H1 (cell line): Measurements from ENCODE around the gene BICDL1. TPM values are rescaled to one million over a fixed set of nuclear protein-coding genes. Genes with fewer than 3 reads are reported as not detected.

Source experiments
- CTCF ChIA-PET: fragments of 300-600 bp; sonication (Branson Sonifier 250); formaldehyde crosslinking; loops from one replicate; lab custom pipeline; 2021; ENCODE audit not compliant: partially characterized antibody; lab: Charles Lee
- POLR2A ChIA-PET: fragments of 300-600 bp; sonication (Branson Sonifier 250); formaldehyde crosslinking; loops from one replicate; lab custom pipeline; 2021; ENCODE audit warnings: inconsistent platforms; ENCODE audit not compliant: partially characterized antibody; lab: Charles Lee
- DNase-seq, 2 experiments: peaks; one replicate each; pipeline versions ENCODE4 v3.0.0 to v3.0.0-alpha.2; 2010 to 2022; ENCODE audit warnings: low spot score in 2 of 2, low read depth in 1 of 2, mixed read lengths in 1 of 2
- FAIRE-seq: peaks from 2 replicates; lab custom pipeline; 2011; peaks lifted over from hg19 to GRCh38; lab: Jason Lieb, UNC
- H2AFZ ChIP-seq: 2 replicates; pipeline ENCODE4 v1.8.1; 2012; ENCODE audit warnings: low read length, inconsistent platforms
- H2AK5ac ChIP-seq: 2 replicates; pipeline ENCODE4 v1.6.1; 2013; ENCODE audit warnings: low read depth, low read length
- H2BK120ac ChIP-seq: replicated peaks from 2 replicates; pipeline ENCODE3; 2013; ENCODE audit warnings: low read depth, low read length, inconsistent platforms
- H2BK12ac ChIP-seq: 2 replicates; pipeline ENCODE4 v1.6.1; 2013; ENCODE audit warnings: low read depth, low read length
- H2BK15ac ChIP-seq: 2 replicates; pipeline ENCODE4 v1.6.1; 2013; ENCODE audit warnings: low read length
- H2BK20ac ChIP-seq: 2 replicates; pipeline ENCODE4 v1.6.1; 2013; ENCODE audit warnings: low read length
- H2BK5ac ChIP-seq: 2 replicates; pipeline ENCODE4 v1.6.1; 2013; ENCODE audit warnings: low read depth, low read length
- H3K14ac ChIP-seq: 2 replicates; pipeline ENCODE4 v1.6.1; 2013; ENCODE audit warnings: inconsistent platforms; ENCODE audit not compliant: insufficient read length
- H3K18ac ChIP-seq: 2 replicates; pipeline ENCODE4 v1.6.1; 2013; ENCODE audit warnings: low read length; ENCODE audit errors: extremely low read depth
- H3K23ac ChIP-seq: 2 replicates; pipeline ENCODE4 v1.6.1; 2013; ENCODE audit warnings: inconsistent platforms; ENCODE audit not compliant: insufficient read length
- H3K23me2 ChIP-seq: 2 replicates; pipeline ENCODE4 v1.6.1; 2013; ENCODE audit warnings: low read depth, low read length
- H3K27ac ChIP-seq: 2 replicates; pipeline ENCODE4 v1.6.1; 2011; ENCODE audit warnings: low read depth, low read length, inconsistent platforms
- H3K27me3 ChIP-seq, 4 experiments: replicated peaks in 1 of 4; 1 replicate in 1 of 4; 2 replicates in 3 of 4; pipeline versions ENCODE4 v1.6.1 to v1.8.1; 2011 to 2013; ENCODE audit warnings: low read length in 3 of 4, mild to moderate bottlenecking in 3 of 4, inconsistent platforms in 2 of 4, mixed read lengths in 2 of 4, moderate library complexity in 1 of 4; ENCODE audit not compliant: control insufficient read depth in 3 of 4, insufficient read depth in 3 of 4; ENCODE audit errors: extremely low read depth in 1 of 4
- H3K36me3 ChIP-seq, 4 experiments: 2 replicates each; pipeline versions ENCODE4 v1.6.1 to v1.8.1; 2011 to 2013; ENCODE audit warnings: mild to moderate bottlenecking in 4 of 4, low read length in 3 of 4, moderate library complexity in 2 of 4, control low read depth in 1 of 4, inconsistent platforms in 1 of 4; ENCODE audit not compliant: insufficient read depth in 4 of 4, control insufficient read depth in 2 of 4
- H3K4ac ChIP-seq: replicated peaks from 2 replicates; pipeline ENCODE3; 2013; ENCODE audit warnings: low read length, low read depth, mixed read lengths, inconsistent platforms; ENCODE audit not compliant: insufficient read length
- H3K4me1 ChIP-seq, 4 experiments: replicated peaks in 1 of 4; 1 replicate in 1 of 4; 2 replicates in 3 of 4; pipeline versions ENCODE4 v1.6.1 to v1.8.1; 2011 to 2013; ENCODE audit warnings: low read length in 3 of 4, inconsistent platforms in 2 of 4, mixed read lengths in 1 of 4; ENCODE audit not compliant: insufficient read depth in 4 of 4, control insufficient read depth in 3 of 4
- H3K4me2 ChIP-seq, 2 experiments: 2 replicates each; pipeline versions ENCODE4 v1.6.1 to v1.8.1; 2011 to 2013; ENCODE audit warnings: low read depth in 2 of 2, low read length in 2 of 2, control low read depth in 1 of 2, inconsistent platforms in 1 of 2, mild to moderate bottlenecking in 1 of 2; ENCODE audit not compliant: insufficient read depth in 1 of 2
- H3K4me3 ChIP-seq, 4 experiments: fragments of 200-600, 300-600 bp in 1 of 4; sonication (generic), shearing (Covaris generic), sonication (Bioruptor Twin) in 1 of 4; 2 replicates each; pipeline versions ENCODE4 v1.5.1 to v1.8.1; 2011 to 2016; ENCODE audit warnings: low read length in 4 of 4, low read depth in 3 of 4, control low read depth in 2 of 4, inconsistent platforms in 2 of 4, mild to moderate bottlenecking in 2 of 4, mixed read lengths in 1 of 4, moderate library complexity in 1 of 4; ENCODE audit not compliant: insufficient read depth in 2 of 4; ENCODE audit errors: extremely low read depth in 1 of 4
- H3K56ac ChIP-seq: replicated peaks from 2 replicates; pipeline ENCODE3; 2013; ENCODE audit warnings: low read depth, mild to moderate bottlenecking, mixed read lengths, low read length, inconsistent platforms; ENCODE audit not compliant: insufficient read length
- H3K79me1 ChIP-seq: 2 replicates; pipeline ENCODE4 v1.6.1; 2013; ENCODE audit warnings: low read depth, low read length, control low read depth
- H3K79me2 ChIP-seq, 2 experiments: 2 replicates each; pipeline versions ENCODE4 v1.6.1 to v1.8.1; 2012 to 2013; ENCODE audit warnings: low read length in 2 of 2, mild to moderate bottlenecking in 2 of 2, inconsistent platforms in 1 of 2; ENCODE audit not compliant: insufficient read depth in 2 of 2, control insufficient read depth in 1 of 2
- H3K9ac ChIP-seq, 4 experiments: replicated peaks in 1 of 4; 1 replicate in 1 of 4; 2 replicates in 3 of 4; pipeline versions ENCODE4 v1.6.1 to v1.8.1; 2011 to 2013; ENCODE audit warnings: low read depth in 3 of 4, low read length in 3 of 4, control low read depth in 2 of 4, mild to moderate bottlenecking in 2 of 4, moderate library complexity in 2 of 4, inconsistent platforms in 1 of 4; ENCODE audit errors: extremely low read depth in 1 of 4
- H3K9me3 ChIP-seq, 2 experiments: 2 replicates each; pipeline versions ENCODE4 v1.6.1 to v1.8.1; 2012 to 2013; ENCODE audit warnings: mild to moderate bottlenecking in 2 of 2, moderate library complexity in 2 of 2, control low read depth in 1 of 2, inconsistent platforms in 1 of 2, low read depth in 1 of 2, low read length in 1 of 2, mixed read lengths in 1 of 2; ENCODE audit not compliant: insufficient read depth in 2 of 2
- H4K20me1 ChIP-seq, 2 experiments: replicated peaks in 1 of 2; 2 replicates each; pipeline versions ENCODE3 to v1.8.1; 2011 to 2013; ENCODE audit warnings: inconsistent platforms in 2 of 2, low read length in 2 of 2, mild to moderate bottlenecking in 1 of 2; ENCODE audit not compliant: insufficient read depth in 2 of 2, control insufficient read depth in 1 of 2
- H4K5ac ChIP-seq: 2 replicates; pipeline ENCODE4 v1.6.1; 2013; ENCODE audit warnings: low read length, low read depth, mixed read lengths, inconsistent platforms; ENCODE audit not compliant: insufficient read length
- H4K8ac ChIP-seq: 2 replicates; pipeline ENCODE4 v1.8.0; 2013; ENCODE audit warnings: mild to moderate bottlenecking, moderate library complexity, low read length, inconsistent platforms; ENCODE audit not compliant: insufficient read depth; ENCODE audit errors: extremely low read depth
- H4K91ac ChIP-seq: replicated peaks from 2 replicates; pipeline ENCODE3; 2013; ENCODE audit warnings: low read length, mixed read lengths, inconsistent platforms; ENCODE audit not compliant: insufficient read length
- CHD1 ChIP-seq: IDR thresholded peaks from 2 replicates; pipeline ENCODE4 v1.6.1; 2012; ENCODE audit warnings: low read depth, low read length, improper control_type of control experiment
- EGR1 ChIP-seq: IDR thresholded peaks from 2 replicates; pipeline ENCODE4 v1.6.1; 2011; ENCODE audit warnings: low read depth, low read length, borderline replicate concordance
- WGBS, 2 experiments: shearing (Covaris generic) in 1 of 2; methylation state at CpG; one replicate each; pipeline versions ENCODE4 v1.1.6 to v1.1.7; 2013 to 2015; ENCODE audit warnings: low lambda C conversion rate in 2 of 2, mixed read lengths in 2 of 2, inconsistent platforms in 1 of 2, low coverage in 1 of 2, missing lambda C conversion rate in 1 of 2; ENCODE audit not compliant: insufficient replicate concordance in 2 of 2, insufficient coverage in 1 of 2, insufficient read length in 1 of 2; ENCODE audit errors: extremely low coverage in 1 of 2, missing lambda C conversion rate in 1 of 2; 5-methylcytosine and 5-hydroxymethylcytosine counted together
- polyA plus RNA-seq, 7 experiments: library from polyadenylated mRNA; depleted of rRNA in 3 of 7; stranded (reverse) in 5 of 7; unstranded in 2 of 7; fragments of >200 nt in 5 of 7; fragments of 200-250 nt in 2 of 7; gene quantifications; 1 replicate in 5 of 7; 2 replicates in 1 of 7; 4 replicates in 1 of 7; pipeline versions ENCODE4 v1.2.1 to v1.2.3, GENCODE V29; 2011 to 2013; ENCODE audit warnings: missing spikeins in 2 of 7, mixed read lengths in 2 of 7
- total RNA-seq: library from RNA; stranded (reverse); fragmentation: NEBNext Ultra II Directional; extraction: Animal tissue kit (Norgen Biotek cat#: 25700); gene quantifications from 2 replicates; pipeline ENCODE4 v1.2.1, GENCODE V29; 2021

The BICDL1 gene
- total and polyA plus RNA-seq, 2 of the 8 experiments (the other 6 are each of a cell fraction or from before 2014, with no cell fraction given) = 17.2 to 25.9 TPM

DNA sequence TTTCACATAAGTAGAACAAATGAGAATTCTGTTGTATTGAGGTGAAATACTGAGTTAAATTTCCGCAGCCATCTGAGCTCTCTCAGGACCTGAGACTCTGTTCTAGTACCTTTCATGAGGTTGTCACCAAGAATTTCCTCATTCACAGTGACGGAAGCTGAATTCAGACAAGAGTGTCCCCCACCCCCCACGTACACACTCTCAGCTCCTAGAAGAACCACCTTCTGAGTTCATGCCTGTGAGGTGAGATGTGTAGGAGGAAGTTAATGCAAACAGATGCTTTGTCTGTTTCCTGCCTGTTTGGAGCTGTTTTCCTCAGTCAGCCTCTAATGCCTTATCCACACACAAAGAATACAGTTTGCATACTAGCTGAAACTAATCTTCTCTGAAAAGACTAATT lies 18.2 kb downstream of the BICDL1 start:
- Histone ChIP-seq H3K14ac (no peak overlapping the region), H2BK15ac (no peak overlapping the region), H3K4me3 (no peak overlapping the region), H2AK5ac (no peak overlapping the region), H3K79me2 (no peaks in the 10 kb centered on the region), H4K5ac (no peak overlapping the region), H2BK12ac (no peak overlapping the region), H3K4me1 (peaks cover 0 to 2% (median 0%) of the 10 kb centered on the region in 4 experiments; a peak in 1 of 7 replicates), H3K9me3 (no peaks in the 10 kb centered on the region), H3K27me3 (no peaks in the 10 kb centered on the region; a peak in 1 of 7 replicates), H3K56ac (no peak overlapping the region), H4K8ac (no peak overlapping the region), H3K23me2 (no peaks in the 10 kb centered on the region), H3K9ac (no peak overlapping the region), H2BK120ac (no peak overlapping the region), H3K18ac (no peak overlapping the region), H3K27ac (no peak overlapping the region), H3K4ac (no peak overlapping the region), H3K36me3 (no peaks in the 10 kb centered on the region; a peak in 1 of 8 replicates), H3K4me2 (no peak overlapping the region), H2AFZ (no peak overlapping the region), H2BK20ac (no peak overlapping the region), H4K91ac (no peak overlapping the region), H3K23ac (no peak overlapping the region), H4K20me1 (no peaks in the 10 kb centered on the region), H2BK5ac (no peak overlapping the region), H3K79me1 (no peaks in the 10 kb centered on the region)
- TF ChIP-seq CHD1 (no peak), EGR1 (no peak)
- ChIA-PET POLR2A (interaction anchor here (0.5 to 2.3 kb wide), 7 partner anchors 10 to 286 kb away, joined by 3 to 6 read pairs (median 3); partner anchors contain the start of gene RNU4-1), CTCF (interaction anchor here (0.6 to 1.8 kb wide), 6 partner anchors 9 to 360 kb away, joined by 3 to 6 read pairs (median 4); no protein-coding TSS in a partner anchor)
- FAIRE-seq (no peak), DNase-seq (no peak)
- WGBS, 2 experiments = 87% methylated on average over 3 of the region's 3 CpGs; no CpG with 5 or more reads in 1 of the 2 experiments
